ENCODE results near the gene ZNF180.

ZNF180 gene

DNA sequence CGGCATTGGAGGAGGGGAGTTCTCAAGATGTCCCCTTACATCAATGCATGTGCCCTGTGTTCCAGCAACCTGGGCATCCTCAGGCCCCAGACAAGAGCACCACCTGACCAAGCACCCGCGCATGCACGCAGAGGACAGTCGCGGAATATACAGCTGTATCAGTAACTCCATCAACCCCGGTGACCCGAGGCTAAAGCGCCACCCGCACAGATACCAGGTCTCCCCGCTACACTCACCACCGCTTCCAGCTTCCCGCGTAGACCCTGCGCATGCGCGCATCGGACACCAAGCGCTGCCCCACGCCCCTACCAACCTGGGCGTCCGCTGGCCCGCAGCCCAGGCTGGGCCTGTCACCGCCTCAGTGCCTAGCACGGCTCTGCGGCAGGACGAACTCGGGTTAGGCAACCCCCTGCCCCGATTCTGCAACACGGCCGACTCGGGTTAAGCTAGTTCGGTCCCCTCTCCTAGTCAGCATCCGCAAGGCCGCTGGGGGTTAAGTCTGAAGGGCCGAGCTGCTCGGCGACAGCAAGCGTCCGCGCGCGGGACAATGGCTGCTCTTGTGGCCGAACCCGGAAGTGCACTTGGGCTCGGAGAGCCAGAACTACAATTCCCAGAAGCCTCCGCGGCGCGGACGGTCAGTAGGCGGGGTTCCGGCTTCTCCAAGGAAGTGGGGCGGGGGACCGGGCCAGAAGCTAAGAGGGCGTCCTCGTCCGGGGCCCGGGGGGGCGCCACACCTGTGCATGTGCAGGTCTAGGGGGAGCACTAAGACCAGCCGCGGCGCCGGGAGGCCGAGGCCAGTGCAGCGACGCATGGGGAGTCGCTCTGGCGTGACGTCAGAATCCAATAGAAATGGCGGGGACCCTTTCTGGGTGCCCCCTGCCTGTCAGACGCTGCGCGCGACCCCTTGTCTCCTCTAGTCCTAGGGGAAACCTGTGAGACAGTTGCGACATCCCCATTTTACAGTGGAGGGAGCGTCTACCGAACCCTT lies at the start of gene ZNF180:
TSS of gene ZNF180 (minus strand) at position 561 of the 988 bp plus-strand sequence. CDS start 3,188 bp downstream, outside the sequence.
- TF ChIP-seq EZH2phosphoT487 (conservative IDR thresholded peaks at IDR 0.05; ENCODE audit: low read length) (no peak), CTCF (IDR thresholded peaks at IDR 0.05; ENCODE audit: insufficient read depth, low read length, poor library complexity, severe bottlenecking) (no peak)
- no peaks in the 10 kb centered on the region for H3K27me3 ChIP-seq (ENCODE audit: low read length)
- H3K9me3 ChIP-seq (ENCODE audit: insufficient read depth, low read length) = peaks cover 32% of the 10 kb centered on the region; the same call in 1 of the 2 replicates

DNA sequence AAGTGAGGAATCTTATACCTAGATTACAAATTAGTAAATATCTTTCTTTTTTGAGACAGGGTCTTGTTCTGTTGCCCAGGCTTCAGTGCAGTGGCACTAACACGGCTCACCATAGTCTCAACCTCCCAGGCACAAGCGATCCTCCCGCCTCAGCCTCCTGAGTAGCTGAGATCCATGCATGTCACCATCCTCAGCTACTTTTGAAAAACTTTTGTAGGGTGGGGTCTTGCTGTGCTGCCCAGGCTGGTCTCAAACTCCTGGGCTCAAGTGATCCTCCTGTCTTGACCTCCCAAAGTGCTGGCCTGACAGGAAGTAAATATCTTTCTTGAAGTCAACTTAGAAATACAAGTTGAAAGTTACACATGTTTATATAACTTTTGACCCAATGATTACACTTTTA lies 49.2 kb upstream of the ZNF180 start:
- Histone ChIP-seq H3F3A (ENCODE audit: insufficient read depth) (no peaks in the 10 kb centered on the region), H3K4me2 (ENCODE audit: low read depth, low read length, poor library complexity, severe bottlenecking) (no peak overlapping the region), H3K4me3 (ENCODE audit: insufficient read depth, low read length, poor library complexity, severe bottlenecking) (no peak overlapping the region), H3K79me2 (ENCODE audit: insufficient read depth, low read length) (no peaks in the 10 kb centered on the region), H3K9ac (ENCODE audit: low read length) (no peak overlapping the region), H2AFZ (ENCODE audit: low read depth, low read length, severe bottlenecking) (no peak overlapping the region), H3K9me2 (replicated peaks; ENCODE audit: insufficient read depth, low read length) (no peaks in the 10 kb centered on the region), H3K9me3 (ENCODE audit: insufficient read depth, low read length) (no peaks in the 10 kb centered on the region), H3K36me3 (ENCODE audit: low read length) (no peaks in the 10 kb centered on the region), H3K27ac (ENCODE audit: low read depth, low read length) (no peak overlapping the region), H4K20me1 (ENCODE audit: low read depth, low read length) (no peaks in the 10 kb centered on the region), H3K27me3 (ENCODE audit: low read length) (no peaks in the 10 kb centered on the region)
- TF ChIP-seq CTCF (IDR thresholded peaks at IDR 0.05; ENCODE audit: insufficient read depth, low read length, poor library complexity, severe bottlenecking) (no peak), EZH2phosphoT487 (conservative IDR thresholded peaks at IDR 0.05; ENCODE audit: low read length) (no peak)

More for the DNA sequence above, at the start of gene ZNF180:
- no peaks in the 10 kb centered on the region for H3F3A ChIP-seq (ENCODE audit: insufficient read depth)
- H3K4me3 ChIP-seq (ENCODE audit: insufficient read depth, low read length, poor library complexity, severe bottlenecking) = peak within 1 kb of the TSS; percentile 91
- peaks cover 35% of the 10 kb centered on the region for H3K36me3 ChIP-seq (ENCODE audit: low read length)
- H3K4me2 ChIP-seq (ENCODE audit: low read depth, low read length, poor library complexity, severe bottlenecking) = peak within 1 kb of the TSS; percentile 81
- H3K9me2 ChIP-seq (replicated peaks; ENCODE audit: insufficient read depth, low read length) = no peaks in the 10 kb centered on the region
- no peaks in the 10 kb centered on the region for H4K20me1 ChIP-seq (ENCODE audit: low read depth, low read length)
- H3K79me2 ChIP-seq (ENCODE audit: insufficient read depth, low read length) = peaks cover 42% of the 10 kb centered on the region
- peak within 1 kb of the TSS; percentile 74 for H3K9ac ChIP-seq (ENCODE audit: low read length)
- peak within 1 kb of the TSS; percentile 72 for H3K27ac ChIP-seq (ENCODE audit: low read depth, low read length)
- peak within 1 kb of the TSS; percentile 89 for H2AFZ ChIP-seq (ENCODE audit: low read depth, low read length, severe bottlenecking)

GRCh38 chr19:44548736-44549135 lies 48.4 kb upstream of the ZNF180 start:
- H3K79me2 ChIP-seq (ENCODE audit: insufficient read depth, low read length) = no peaks in the 10 kb centered on the region
- TF ChIP-seq CTCF (IDR thresholded peaks at IDR 0.05; ENCODE audit: insufficient read depth, low read length, poor library complexity, severe bottlenecking) (no peak), EZH2phosphoT487 (conservative IDR thresholded peaks at IDR 0.05; ENCODE audit: low read length) (no peak)
- no peaks in the 10 kb centered on the region for H3K9me2 ChIP-seq (replicated peaks; ENCODE audit: insufficient read depth, low read length)
- no peak overlapping the region for H3K9ac ChIP-seq (ENCODE audit: low read length)
- no peaks in the 10 kb centered on the region for H4K20me1 ChIP-seq (ENCODE audit: low read depth, low read length)
- H3F3A ChIP-seq (ENCODE audit: insufficient read depth) = no peaks in the 10 kb centered on the region
- no peaks in the 10 kb centered on the region for H3K27me3 ChIP-seq (ENCODE audit: low read length)
- H2AFZ ChIP-seq (ENCODE audit: low read depth, low read length, severe bottlenecking) = no peak overlapping the region
- H3K9me3 ChIP-seq (ENCODE audit: insufficient read depth, low read length) = no peaks in the 10 kb centered on the region
- no peak overlapping the region for H3K4me2 ChIP-seq (ENCODE audit: low read depth, low read length, poor library complexity, severe bottlenecking)
- H3K4me3 ChIP-seq (ENCODE audit: insufficient read depth, low read length, poor library complexity, severe bottlenecking) = no peak overlapping the region
- no peaks in the 10 kb centered on the region for H3K36me3 ChIP-seq (ENCODE audit: low read length)
- no peak overlapping the region for H3K27ac ChIP-seq (ENCODE audit: low read depth, low read length)
